ENCODE data around the gene TBC1D5.
"Not testable (repeated sequence)": the region's sequence is repeated elsewhere in the genome, so short reads cannot be mapped to it uniquely, and the experiment has no call there.

Gene TBC1D5

GRCh38 chr3:17359911-17360310, 382.5 kb downstream of the TBC1D5 start:
- Mint-ChIP-seq H3K9me3 (no peaks in the 10 kb centered on the region), H3K27me3 (no peaks in the 10 kb centered on the region), H3K36me3 (peaks cover 30% of the 10 kb centered on the region), H3K4me3 (no peak overlapping the region), H3K27ac (no peak overlapping the region), H3K4me1 (no peaks in the 10 kb centered on the region)
- ATAC-seq: no peak

DNA sequence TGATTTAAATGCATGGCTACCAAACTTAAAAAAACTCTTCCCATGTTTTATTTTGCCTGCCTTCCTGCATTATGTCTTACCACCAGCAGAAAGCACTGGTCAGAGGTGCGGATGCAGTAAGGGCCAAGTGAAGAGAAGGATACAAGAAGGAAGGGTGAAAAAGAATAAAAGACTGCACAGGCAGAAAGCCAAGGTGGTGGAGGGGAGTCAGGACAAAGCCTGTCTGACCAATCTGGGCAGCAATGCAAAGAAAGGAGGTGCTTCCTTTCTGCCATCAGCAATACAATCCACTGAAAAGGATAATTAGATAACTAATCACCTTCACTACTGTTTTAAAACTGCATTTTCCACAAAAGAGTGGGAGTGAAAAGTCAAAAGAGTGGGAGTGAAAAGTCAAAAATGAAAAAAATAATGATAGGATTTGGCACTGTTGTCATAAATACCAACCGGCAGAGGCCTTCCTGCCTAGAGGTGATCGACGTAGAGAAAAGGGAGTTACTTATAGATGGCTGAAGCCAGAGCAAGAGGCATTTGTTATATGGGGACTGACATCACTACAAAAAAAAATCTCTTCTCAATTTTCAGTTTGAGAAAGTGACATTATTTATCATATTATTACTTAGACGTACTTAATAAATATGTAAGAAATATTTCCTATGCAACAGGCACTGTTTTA, 385.3 kb downstream of the TBC1D5 start:
- Mint-ChIP-seq H3K4me3 (no peak overlapping the region), H3K9me3 (no peaks in the 10 kb centered on the region), H3K4me1 (no peaks in the 10 kb centered on the region), H3K27ac (no peak overlapping the region), H3K36me3 (peaks cover 31% of the 10 kb centered on the region), H3K27me3 (no peaks in the 10 kb centered on the region)
- ATAC-seq: no peak

GRCh38 chr3:17356585-17356984, 385.8 kb downstream of the TBC1D5 start:
- Mint-ChIP-seq H3K9me3 (no peaks in the 10 kb centered on the region), H3K4me3 (no peak overlapping the region), H3K27me3 (no peaks in the 10 kb centered on the region), H3K36me3 (peaks cover 36% of the 10 kb centered on the region), H3K4me1 (no peaks in the 10 kb centered on the region), H3K27ac (no peak overlapping the region)
- ATAC-seq: no peak

DNA sequence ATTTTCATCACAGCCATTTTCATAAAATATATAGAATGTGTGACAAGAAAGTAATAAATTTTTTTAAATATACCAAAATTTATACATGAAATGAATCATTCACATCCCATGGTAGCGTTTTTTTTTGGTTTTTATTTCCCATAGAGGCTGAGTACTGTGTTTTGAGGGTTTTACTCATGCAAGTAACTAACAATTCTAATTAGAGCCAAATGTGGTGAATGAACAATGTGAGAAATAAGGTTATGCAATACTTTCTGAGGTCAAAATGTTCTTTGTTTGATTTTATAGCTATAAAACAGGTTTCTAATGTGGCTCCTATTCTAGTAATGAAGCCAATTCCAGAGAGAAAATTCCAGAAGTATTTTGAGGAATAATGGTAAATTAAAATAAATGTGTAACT, 386.8 kb downstream of the TBC1D5 start:
- Mint-ChIP-seq H3K9me3 (no peaks in the 10 kb centered on the region), H3K27ac (no peak overlapping the region), H3K4me1 (no peaks in the 10 kb centered on the region), H3K36me3 (peaks cover 42% of the 10 kb centered on the region), H3K27me3 (no peaks in the 10 kb centered on the region), H3K4me3 (no peak overlapping the region)
- no peak for ATAC-seq

- no peak for ATAC-seq
These were observed 388.1 kb downstream of the TBC1D5 start for GRCh38 chr3:17354341-17354740.

DNA sequence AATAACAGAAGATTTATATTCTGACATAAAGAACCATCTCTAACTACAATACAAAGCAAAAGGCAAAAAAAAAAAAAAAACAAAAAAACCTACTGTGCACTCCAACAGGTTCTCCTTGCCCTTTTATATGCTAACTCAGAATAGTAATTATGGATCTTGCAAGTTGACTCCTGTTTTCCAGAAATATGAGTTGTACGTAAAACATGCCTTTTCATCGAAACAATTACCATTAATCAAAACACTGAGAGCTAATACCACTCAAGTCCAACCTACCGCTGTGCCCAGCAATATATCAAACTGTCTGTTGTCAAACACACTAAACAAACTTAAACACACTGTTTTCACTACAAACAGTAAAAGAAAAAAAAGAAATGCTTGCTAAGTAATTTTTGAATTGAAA, 389.8 kb downstream of the TBC1D5 start:
- Mint-ChIP-seq H3K27me3 (no peaks in the 10 kb centered on the region), H3K4me3 (no peak overlapping the region), H3K9me3 (no peaks in the 10 kb centered on the region), H3K4me1 (peaks cover 6% of the 10 kb centered on the region), H3K27ac (no peak overlapping the region), H3K36me3 (peaks cover 58% of the 10 kb centered on the region)
- ATAC-seq: no peak

More at GRCh38 chr3:17354341-17354740, 388.1 kb downstream of the TBC1D5 start:
- Mint-ChIP-seq H3K27me3 (no peaks in the 10 kb centered on the region), H3K4me1 (no peaks in the 10 kb centered on the region), H3K9me3 (no peaks in the 10 kb centered on the region), H3K36me3 (peaks cover 42% of the 10 kb centered on the region), H3K27ac (no peak overlapping the region), H3K4me3 (no peak overlapping the region)

GRCh38 chr3:17351193-17351592, 391.2 kb downstream of the TBC1D5 start:
- ATAC-seq, H3K27me3 Mint-ChIP-seq, H3K9me3 Mint-ChIP-seq, H3K4me1 Mint-ChIP-seq, H3K27ac Mint-ChIP-seq, H3K4me3 Mint-ChIP-seq: not testable (repeated sequence)
- peaks cover 47% of the 10 kb centered on the region for H3K36me3 Mint-ChIP-seq

- no peak overlapping the region for H3K27ac Mint-ChIP-seq
- peaks cover 6% of the 10 kb centered on the region for H3K4me1 Mint-ChIP-seq
- H3K36me3 Mint-ChIP-seq: peaks cover 36% of the 10 kb centered on the region
- H3K9me3 Mint-ChIP-seq: no peaks in the 10 kb centered on the region
- no peak overlapping the region for H3K4me3 Mint-ChIP-seq
- H3K27me3 Mint-ChIP-seq: no peaks in the 10 kb centered on the region
- no peak for ATAC-seq
These were observed 393.3 kb downstream of the TBC1D5 start for GRCh38 chr3:17349093-17349492.

- H3K36me3 Mint-ChIP-seq: peaks cover 18% of the 10 kb centered on the region
- H3K27me3 Mint-ChIP-seq: no peaks in the 10 kb centered on the region
- H3K27ac Mint-ChIP-seq: no peak overlapping the region
- no peak overlapping the region for H3K4me3 Mint-ChIP-seq
- H3K4me1 Mint-ChIP-seq: no peaks in the 10 kb centered on the region
- no peak for ATAC-seq
- H3K9me3 Mint-ChIP-seq: no peaks in the 10 kb centered on the region
These were observed 400.3 kb downstream of the TBC1D5 start for GRCh38 chr3:17342119-17342518.

DNA sequence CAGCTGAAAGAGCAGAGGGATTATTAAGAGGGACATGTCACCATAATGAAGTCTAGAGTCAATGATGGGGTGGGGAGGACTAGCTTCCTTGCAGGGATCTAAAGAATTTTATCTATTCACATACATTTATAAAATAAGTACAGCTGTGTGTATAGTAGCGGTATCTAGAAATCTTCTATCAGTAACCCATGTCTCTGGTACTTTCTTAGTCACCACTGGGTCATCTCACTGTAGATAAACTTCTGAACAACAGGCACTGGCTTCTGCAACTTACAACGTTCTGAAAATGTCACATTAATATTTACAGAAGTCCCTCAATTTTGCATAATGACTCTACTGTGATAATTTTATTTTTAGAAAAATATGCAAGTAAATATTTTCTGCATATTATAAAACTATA, 401.7 kb downstream of the TBC1D5 start:
- no peaks in the 10 kb centered on the region for H3K27me3 Mint-ChIP-seq
- no peak overlapping the region for H3K4me3 Mint-ChIP-seq
- no peaks in the 10 kb centered on the region for H3K9me3 Mint-ChIP-seq
- peaks cover 24% of the 10 kb centered on the region for H3K36me3 Mint-ChIP-seq
- no peaks in the 10 kb centered on the region for H3K4me1 Mint-ChIP-seq
- ATAC-seq: no peak
- no peak overlapping the region for H3K27ac Mint-ChIP-seq

DNA sequence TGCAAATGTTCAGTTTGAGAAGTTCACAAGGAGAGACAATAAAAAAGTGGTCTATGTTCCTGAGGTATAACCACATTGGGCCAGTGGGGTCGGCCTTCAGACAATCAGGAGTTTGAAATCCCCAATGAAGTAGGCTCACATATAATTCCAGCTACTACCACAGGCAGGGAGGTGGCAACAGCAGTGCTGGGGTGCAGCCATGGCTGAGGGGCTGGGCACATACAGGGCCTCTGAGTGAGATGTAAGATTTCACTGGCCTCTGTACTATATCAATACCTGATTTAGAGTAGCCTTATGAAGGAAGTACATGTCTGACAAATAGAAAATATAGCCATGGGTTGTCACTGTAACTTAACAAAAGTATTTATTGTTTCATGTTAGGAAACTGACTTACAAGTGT, 402.2 kb downstream of the TBC1D5 start:
- no peak for ATAC-seq
- no peaks in the 10 kb centered on the region for H3K4me1 Mint-ChIP-seq
- H3K9me3 Mint-ChIP-seq: no peaks in the 10 kb centered on the region
- peaks cover 24% of the 10 kb centered on the region for H3K36me3 Mint-ChIP-seq
- H3K4me3 Mint-ChIP-seq: no peak overlapping the region
- no peaks in the 10 kb centered on the region for H3K27me3 Mint-ChIP-seq
- H3K27ac Mint-ChIP-seq: no peak overlapping the region

DNA sequence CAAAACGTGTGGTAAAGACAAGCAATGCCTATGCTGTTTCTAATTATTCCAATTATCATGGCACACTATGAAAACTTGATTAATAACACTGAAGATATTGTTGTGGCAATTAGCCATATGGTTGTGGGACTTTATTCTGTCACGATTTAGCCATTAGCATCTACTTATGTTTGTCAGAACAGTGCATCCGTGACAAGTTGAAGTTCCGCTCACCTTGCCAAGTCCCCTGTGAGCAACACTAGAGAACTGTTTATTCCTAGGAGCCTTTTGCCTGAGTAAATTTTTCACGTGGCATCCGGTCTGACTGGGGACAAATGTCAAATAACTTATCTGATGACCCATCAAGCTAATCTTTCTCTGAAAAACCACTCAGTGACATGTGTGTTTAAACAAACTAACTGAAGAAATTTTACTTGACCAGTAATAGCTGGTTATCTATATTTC, 403.3 kb downstream of the TBC1D5 start:
- ATAC-seq: no peak
- Mint-ChIP-seq H3K27me3 (no peaks in the 10 kb centered on the region), H3K4me1 (no peaks in the 10 kb centered on the region), H3K27ac (no peak overlapping the region), H3K4me3 (no peak overlapping the region), H3K36me3 (peaks cover 23% of the 10 kb centered on the region), H3K9me3 (no peaks in the 10 kb centered on the region)

- Mint-ChIP-seq H3K27me3 (no peaks in the 10 kb centered on the region), H3K27ac (no peak overlapping the region)
- ATAC-seq: no peak
These were observed 406.1 kb downstream of the TBC1D5 start for GRCh38 chr3:17336291-17336690.

DNA sequence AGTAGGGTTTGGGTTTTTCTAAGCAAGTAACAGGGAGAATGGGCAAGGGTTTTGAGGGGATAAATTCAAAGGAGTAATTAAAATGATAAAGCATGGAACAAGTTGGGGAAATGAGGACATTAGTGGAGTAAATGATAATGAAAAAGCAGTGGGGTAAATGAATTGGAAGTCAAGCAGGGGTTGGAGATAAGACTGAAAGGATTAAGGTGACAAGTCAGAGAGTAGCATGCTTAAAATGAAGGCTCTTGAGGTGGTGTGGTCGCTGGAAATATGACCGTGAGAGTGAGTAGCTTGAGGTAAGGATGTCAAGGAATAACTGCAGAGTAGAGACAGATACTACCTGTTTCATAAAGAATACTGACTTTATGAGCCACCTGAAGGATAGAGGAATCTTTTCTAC, 408.5 kb downstream of the TBC1D5 start:
- H3K27me3 Mint-ChIP-seq: no peaks in the 10 kb centered on the region
- peaks cover 11% of the 10 kb centered on the region for H3K36me3 Mint-ChIP-seq
- no peaks in the 10 kb centered on the region for H3K9me3 Mint-ChIP-seq
- H3K4me3 Mint-ChIP-seq: no peak overlapping the region
- no peak for ATAC-seq
- H3K27ac Mint-ChIP-seq: no peak overlapping the region
- no peaks in the 10 kb centered on the region for H3K4me1 Mint-ChIP-seq

More at GRCh38 chr3:17336291-17336690, 406.1 kb downstream of the TBC1D5 start:
- Mint-ChIP-seq H3K36me3 (peaks cover 11% of the 10 kb centered on the region), H3K9me3 (no peaks in the 10 kb centered on the region), H3K4me3 (no peak overlapping the region), H3K4me1 (no peaks in the 10 kb centered on the region)

DNA sequence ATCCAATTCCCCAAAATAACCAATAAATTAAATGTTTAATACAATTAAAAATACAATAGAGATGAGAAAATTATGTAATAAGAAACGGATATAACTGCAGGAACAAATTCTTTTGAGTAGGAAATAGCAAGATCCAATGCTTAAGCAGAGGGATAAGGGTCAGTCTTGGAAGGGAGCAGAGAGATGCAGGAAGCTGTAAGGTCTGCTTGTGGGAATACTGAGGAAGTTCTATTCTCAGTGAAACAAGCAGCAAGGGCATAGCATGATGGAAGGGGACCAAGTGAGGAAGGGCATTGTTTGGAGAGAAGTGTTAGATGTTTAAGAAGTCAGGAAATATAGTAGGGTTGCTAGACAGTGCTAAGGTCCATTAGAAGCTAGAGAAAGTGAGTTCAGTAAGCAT, 409.0 kb downstream of the TBC1D5 start:
- Mint-ChIP-seq H3K4me3 (no peak overlapping the region), H3K9me3 (no peaks in the 10 kb centered on the region), H3K36me3 (peaks cover 10% of the 10 kb centered on the region), H3K4me1 (no peaks in the 10 kb centered on the region), H3K27me3 (no peaks in the 10 kb centered on the region), H3K27ac (no peak overlapping the region)
- ATAC-seq: no peak

DNA sequence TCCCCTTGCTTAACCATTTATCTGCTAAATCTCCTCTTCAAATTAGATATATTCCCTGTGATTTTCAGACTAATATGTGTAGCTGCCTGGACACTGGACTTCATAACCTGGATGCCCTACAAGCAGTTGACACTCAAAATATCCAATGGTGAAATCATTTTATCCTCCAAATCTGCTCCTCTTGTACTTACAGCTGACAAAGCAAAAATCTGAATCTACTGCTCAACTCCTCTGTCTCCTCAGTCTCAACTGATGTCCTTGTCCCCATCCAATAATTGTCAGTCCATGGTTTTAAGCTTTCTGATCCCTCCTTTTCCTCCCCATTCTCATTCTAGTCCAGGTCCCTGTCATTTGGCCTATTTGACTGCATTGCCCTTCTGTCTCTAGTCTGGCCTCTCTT, 411.8 kb downstream of the TBC1D5 start:
- H3K27me3 Mint-ChIP-seq: no peaks in the 10 kb centered on the region
- no peak for ATAC-seq

More for the DNA sequence above, 411.8 kb downstream of the TBC1D5 start:
- H3K4me3 Mint-ChIP-seq: no peak overlapping the region
- H3K4me1 Mint-ChIP-seq: no peaks in the 10 kb centered on the region
- no peaks in the 10 kb centered on the region for H3K9me3 Mint-ChIP-seq
- no peak overlapping the region for H3K27ac Mint-ChIP-seq
- peaks cover 12% of the 10 kb centered on the region for H3K36me3 Mint-ChIP-seq

Measured in stimulated activated memory B cell treated with anti-CD40 and anti-IgM and Interleukin-4, amounts not matched to agents 10 μg/mL and 1 μg/mL and 100 μg/mL, for 72 hours (primary cell).